ENCODE results near the gene KCNJ3.
"Not testable (repeated sequence)": the region's sequence is repeated elsewhere in the genome, so short reads cannot be mapped to it uniquely, and the experiment has no call there.

KCNJ3 gene

DNA sequence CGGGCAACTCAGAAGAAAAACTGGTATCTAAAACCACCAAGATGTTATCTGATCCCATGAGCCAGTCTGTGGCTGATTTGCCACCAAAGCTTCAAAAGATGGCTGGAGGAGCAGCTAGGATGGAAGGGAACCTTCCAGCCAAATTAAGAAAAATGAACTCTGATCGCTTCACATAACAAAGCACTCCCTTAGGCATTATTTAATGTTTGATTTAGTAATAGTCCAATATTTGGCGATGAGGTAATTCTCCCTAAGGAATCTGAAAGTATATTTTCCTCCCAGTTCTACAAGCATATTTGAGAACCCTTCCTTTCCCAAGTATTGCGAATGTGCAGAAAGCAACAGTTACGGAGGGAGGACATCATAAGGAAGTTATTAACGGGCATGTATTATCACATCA is 156.6 kb downstream of the KCNJ3 start:
- in situ Hi-C loops (cut with MboI; ENCODE audit: low sequenced_read_pairs, unreplicated experiment), result no loop called here
- DNase-seq (ENCODE audit: low spot score), result no peak
- no peak for TF ChIP-seq CTCF (IDR thresholded peaks at IDR 0.05; ENCODE audit: borderline replicate concordance, control extremely low read depth, extremely low read depth, insufficient read depth, missing control alignments)

GRCh38 chr2:154867151-154867550 is 168.7 kb downstream of the KCNJ3 start:
- DNase-seq (ENCODE audit: low spot score); in situ Hi-C loops (cut with MboI; ENCODE audit: low sequenced_read_pairs, unreplicated experiment): not testable (repeated sequence)

- no peak for DNase-seq (ENCODE audit: low spot score)
- in situ Hi-C loops (cut with MboI; ENCODE audit: low sequenced_read_pairs, unreplicated experiment), result no loop called here
- TF ChIP-seq CTCF (IDR thresholded peaks at IDR 0.05; ENCODE audit: borderline replicate concordance, control extremely low read depth, extremely low read depth, insufficient read depth, missing control alignments), result no peak
Measured at GRCh38 chr2:154875999-154876398, 177.5 kb downstream of the KCNJ3 start.

DNA sequence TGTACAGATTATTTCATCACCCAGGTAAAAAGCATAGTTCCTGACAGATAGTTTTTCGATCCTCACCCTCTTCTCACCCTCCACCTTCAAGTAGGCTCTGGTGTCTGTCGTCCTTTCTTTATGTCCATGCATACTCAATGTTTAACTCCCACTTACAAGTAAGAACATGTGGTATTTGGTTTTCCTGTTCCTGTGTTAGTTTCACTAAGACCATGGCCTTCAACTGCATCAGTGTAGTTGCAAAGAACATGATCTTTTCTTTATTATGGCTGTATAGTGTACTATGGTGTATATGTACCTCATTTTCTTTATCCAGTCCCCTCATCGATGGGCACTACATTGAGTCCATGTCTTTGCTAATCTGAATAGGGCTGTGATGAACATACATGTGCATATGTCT is 184.2 kb downstream of the KCNJ3 start:
- DNase-seq (ENCODE audit: low spot score), result no peak
- no peak for TF ChIP-seq CTCF (IDR thresholded peaks at IDR 0.05; ENCODE audit: borderline replicate concordance, control extremely low read depth, extremely low read depth, insufficient read depth, missing control alignments)
- in situ Hi-C loops (cut with MboI; ENCODE audit: low sequenced_read_pairs, unreplicated experiment), result no loop called here

DNA sequence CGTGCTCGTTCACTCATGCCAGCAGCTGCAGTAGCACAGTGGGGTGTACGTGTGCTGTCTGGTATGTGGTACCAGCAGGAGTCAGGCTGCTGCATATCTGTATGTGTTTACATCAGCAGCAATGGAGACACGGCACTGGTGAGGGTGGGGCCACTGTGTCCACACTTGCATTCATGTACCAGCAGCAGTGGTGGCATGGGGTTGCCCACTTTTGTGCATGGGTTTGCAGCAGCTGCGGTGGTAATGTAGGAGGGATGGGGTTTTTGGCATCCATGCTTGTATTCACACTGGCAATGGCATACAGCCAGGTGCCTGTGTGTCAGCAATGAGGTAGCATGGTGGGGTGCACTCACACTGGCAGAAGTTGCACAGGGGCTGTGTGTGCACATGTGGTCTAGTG is 187.8 kb downstream of the KCNJ3 start:
- in situ Hi-C loops (cut with MboI; ENCODE audit: low sequenced_read_pairs, unreplicated experiment), result no loop called here

GRCh38 chr2:154898269-154898668 is 199.8 kb downstream of the KCNJ3 start:
- DNase-seq (ENCODE audit: low spot score), result no peak
- no peak for TF ChIP-seq CTCF (IDR thresholded peaks at IDR 0.05; ENCODE audit: borderline replicate concordance, control extremely low read depth, extremely low read depth, insufficient read depth, missing control alignments)
- in situ Hi-C loops (cut with MboI; ENCODE audit: low sequenced_read_pairs, unreplicated experiment), result no loop called here

More for the DNA sequence above, 187.8 kb downstream of the KCNJ3 start:
- TF ChIP-seq CTCF (IDR thresholded peaks at IDR 0.05; ENCODE audit: borderline replicate concordance, control extremely low read depth, extremely low read depth, insufficient read depth, missing control alignments), result no peak
- DNase-seq (ENCODE audit: low spot score), result no peak

DNA sequence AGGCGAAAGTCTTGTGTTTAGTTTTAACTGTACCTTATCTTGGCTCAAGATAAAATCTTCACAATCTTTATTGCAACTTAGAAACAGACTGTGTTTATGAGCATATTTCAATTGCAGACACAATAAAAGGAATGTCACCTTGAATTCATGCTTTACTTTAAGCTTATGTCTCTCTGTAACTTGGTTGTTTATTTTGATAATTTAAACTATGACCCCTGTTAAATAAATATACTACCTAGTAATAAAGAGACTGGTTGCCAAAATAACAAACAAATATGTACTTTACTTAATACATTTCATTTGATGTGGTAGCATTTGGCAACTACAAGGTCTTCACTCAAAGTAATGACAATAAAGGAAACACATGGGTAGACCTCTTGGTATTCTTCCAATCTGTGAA is 202.6 kb downstream of the KCNJ3 start:
- TF ChIP-seq CTCF (IDR thresholded peaks at IDR 0.05; ENCODE audit: borderline replicate concordance, control extremely low read depth, extremely low read depth, insufficient read depth, missing control alignments), result no peak
- DNase-seq (ENCODE audit: low spot score), result no peak
- in situ Hi-C loops (cut with MboI; ENCODE audit: low sequenced_read_pairs, unreplicated experiment), result no loop called here
